ENCODE results near the gene PRKN.

The PRKN gene

DNA sequence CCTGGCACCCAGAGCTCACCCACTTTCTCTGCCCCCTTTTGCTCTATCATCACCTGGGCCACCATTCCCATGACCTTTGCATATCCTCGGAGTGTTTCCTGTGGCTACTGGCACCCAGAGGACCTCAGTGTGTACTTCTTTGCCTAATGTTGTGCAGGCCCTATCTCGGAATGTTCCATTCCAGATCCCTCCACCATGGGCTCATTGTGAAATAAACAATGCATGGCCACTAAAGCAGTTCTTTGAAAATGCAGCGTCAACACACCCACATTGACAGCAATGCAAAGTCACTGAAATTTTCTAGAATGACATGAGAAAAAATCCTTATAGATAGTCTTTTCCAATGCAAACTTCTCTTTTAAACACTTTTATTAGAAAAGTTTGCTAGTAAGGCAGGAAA is 1380.8 kb downstream of the PRKN start:
- H3K79me2 ChIP-seq (ENCODE audit: low read length): no peaks in the 10 kb centered on the region
- no peak for DNase-seq
- TF ChIP-seq EZH2phosphoT487 (IDR thresholded peaks at IDR 0.05; ENCODE audit: low read length): no peak
- TF ChIP-seq, protein P1, sequence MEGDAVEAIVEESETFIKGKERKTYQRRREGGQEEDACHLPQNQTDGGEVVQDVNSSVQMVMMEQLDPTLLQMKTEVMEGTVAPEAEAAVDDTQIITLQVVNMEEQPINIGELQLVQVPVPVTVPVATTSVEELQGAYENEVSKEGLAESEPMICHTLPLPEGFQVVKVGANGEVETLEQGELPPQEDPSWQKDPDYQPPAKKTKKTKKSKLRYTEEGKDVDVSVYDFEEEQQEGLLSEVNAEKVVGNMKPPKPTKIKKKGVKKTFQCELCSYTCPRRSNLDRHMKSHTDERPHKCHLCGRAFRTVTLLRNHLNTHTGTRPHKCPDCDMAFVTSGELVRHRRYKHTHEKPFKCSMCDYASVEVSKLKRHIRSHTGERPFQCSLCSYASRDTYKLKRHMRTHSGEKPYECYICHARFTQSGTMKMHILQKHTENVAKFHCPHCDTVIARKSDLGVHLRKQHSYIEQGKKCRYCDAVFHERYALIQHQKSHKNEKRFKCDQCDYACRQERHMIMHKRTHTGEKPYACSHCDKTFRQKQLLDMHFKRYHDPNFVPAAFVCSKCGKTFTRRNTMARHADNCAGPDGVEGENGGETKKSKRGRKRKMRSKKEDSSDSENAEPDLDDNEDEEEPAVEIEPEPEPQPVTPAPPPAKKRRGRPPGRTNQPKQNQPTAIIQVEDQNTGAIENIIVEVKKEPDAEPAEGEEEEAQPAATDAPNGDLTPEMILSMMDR (IDR thresholded peaks at IDR 0.05; ENCODE audit: low read length): no peak
- TF ChIP-seq EZH2 (optimal IDR thresholded peaks at IDR 0.05; ENCODE audit: low read depth, low read length): no peak
- H4K20me1 ChIP-seq (ENCODE audit: insufficient read depth, low read length): no peaks in the 10 kb centered on the region
- no peaks in the 10 kb centered on the region for H3K9me3 ChIP-seq (replicated peaks; ENCODE audit: insufficient read depth, low read length)
- no peak overlapping the region for H3K27ac ChIP-seq (ENCODE audit: low read length)
- no peaks in the 10 kb centered on the region for H3F3A ChIP-seq (ENCODE audit: insufficient read depth, low read length)
- no peak overlapping the region for H3K9ac ChIP-seq (ENCODE audit: low read length)
- H3K4me2 ChIP-seq (ENCODE audit: low read depth, low read length): no peak overlapping the region
- H3K27me3 ChIP-seq (replicated peaks; ENCODE audit: insufficient read depth, low read length): no peaks in the 10 kb centered on the region
- H3K36me3 ChIP-seq (replicated peaks; ENCODE audit: insufficient read depth, low read length): no peaks in the 10 kb centered on the region
- H3K4me1 ChIP-seq (ENCODE audit: low read length): no peaks in the 10 kb centered on the region
- no peaks in the 10 kb centered on the region for H3K9me2 ChIP-seq (replicated peaks; ENCODE audit: insufficient read depth, low read length)
- H3K4me3 ChIP-seq (ENCODE audit: low read length): no peak overlapping the region
- H2AFZ ChIP-seq (ENCODE audit: low read length): no peak overlapping the region

DNA sequence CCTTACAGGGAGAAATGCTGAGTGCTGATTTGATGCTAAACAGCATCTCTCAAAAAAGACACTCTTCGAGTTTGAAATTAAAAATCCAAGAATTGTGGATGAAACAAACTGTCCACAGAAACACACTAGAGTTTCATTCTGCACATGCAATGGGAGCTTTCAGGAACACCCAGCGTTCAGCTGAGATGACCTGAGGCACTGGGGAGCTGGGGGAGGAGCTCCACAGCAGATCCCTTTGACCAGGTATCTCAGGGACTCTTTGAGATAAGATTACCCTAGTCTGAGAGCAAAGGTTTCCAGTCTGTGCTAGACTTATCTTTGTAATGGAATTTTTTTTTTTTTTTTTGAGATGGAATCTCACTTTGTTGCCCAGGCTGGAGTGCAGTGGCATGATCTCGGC is 1382.9 kb downstream of the PRKN start:
- no peaks in the 10 kb centered on the region for H3F3A ChIP-seq (ENCODE audit: insufficient read depth, low read length)
- TF ChIP-seq, protein P1 (IDR thresholded peaks at IDR 0.05; ENCODE audit: low read length): no peak
- TF ChIP-seq EZH2 (optimal IDR thresholded peaks at IDR 0.05; ENCODE audit: low read depth, low read length) (no peak), EZH2phosphoT487 (IDR thresholded peaks at IDR 0.05; ENCODE audit: low read length) (no peak)
- H4K20me1 ChIP-seq (ENCODE audit: insufficient read depth, low read length): no peaks in the 10 kb centered on the region
- H3K27me3 ChIP-seq (replicated peaks; ENCODE audit: insufficient read depth, low read length): no peaks in the 10 kb centered on the region
- H3K27ac ChIP-seq (ENCODE audit: low read length): no peak overlapping the region
- H3K9me2 ChIP-seq (replicated peaks; ENCODE audit: insufficient read depth, low read length): no peaks in the 10 kb centered on the region
- H2AFZ ChIP-seq (ENCODE audit: low read length): no peak overlapping the region
- no peak for DNase-seq
- no peak overlapping the region for H3K4me2 ChIP-seq (ENCODE audit: low read depth, low read length)
- no peak overlapping the region for H3K9ac ChIP-seq (ENCODE audit: low read length)
- no peaks in the 10 kb centered on the region for H3K9me3 ChIP-seq (replicated peaks; ENCODE audit: insufficient read depth, low read length)
- H3K79me2 ChIP-seq (ENCODE audit: low read length): no peaks in the 10 kb centered on the region
- H3K4me3 ChIP-seq (ENCODE audit: low read length): no peak overlapping the region
- no peaks in the 10 kb centered on the region for H3K36me3 ChIP-seq (replicated peaks; ENCODE audit: insufficient read depth, low read length)
- H3K4me1 ChIP-seq (ENCODE audit: low read length): no peaks in the 10 kb centered on the region

DNA sequence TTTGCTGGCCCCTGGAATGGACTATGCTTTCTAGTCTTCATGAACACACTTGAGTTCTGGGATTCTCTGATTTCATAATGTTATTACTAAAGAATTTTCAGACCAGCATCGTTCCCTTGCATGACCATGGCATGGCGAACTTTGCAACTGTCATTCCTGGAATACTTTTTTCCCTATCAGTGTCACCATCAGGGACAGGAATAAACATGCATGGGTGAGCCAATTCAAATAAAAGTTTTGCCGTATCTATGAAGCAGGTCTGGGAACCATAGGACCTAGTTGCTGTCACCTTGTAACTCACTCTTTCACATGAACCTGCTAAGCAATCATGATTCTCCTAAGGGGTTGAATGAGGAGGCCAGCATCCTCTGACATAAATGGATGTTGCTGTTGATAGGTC is 1385.5 kb downstream of the PRKN start:
- Histone ChIP-seq H3K4me3 (ENCODE audit: low read length) (no peak overlapping the region), H3K27me3 (replicated peaks; ENCODE audit: insufficient read depth, low read length) (no peaks in the 10 kb centered on the region), H3K4me2 (ENCODE audit: low read depth, low read length) (no peak overlapping the region), H3K9ac (ENCODE audit: low read length) (no peak overlapping the region), H3F3A (ENCODE audit: insufficient read depth, low read length) (no peaks in the 10 kb centered on the region), H4K20me1 (ENCODE audit: insufficient read depth, low read length) (no peaks in the 10 kb centered on the region), H2AFZ (ENCODE audit: low read length) (no peak overlapping the region), H3K4me1 (ENCODE audit: low read length) (no peaks in the 10 kb centered on the region), H3K79me2 (ENCODE audit: low read length) (no peaks in the 10 kb centered on the region), H3K27ac (ENCODE audit: low read length) (no peak overlapping the region), H3K36me3 (replicated peaks; ENCODE audit: insufficient read depth, low read length) (no peaks in the 10 kb centered on the region), H3K9me2 (replicated peaks; ENCODE audit: insufficient read depth, low read length) (no peaks in the 10 kb centered on the region), H3K9me3 (replicated peaks; ENCODE audit: insufficient read depth, low read length) (no peaks in the 10 kb centered on the region)
- DNase-seq: no peak
- TF ChIP-seq, protein P1 (IDR thresholded peaks at IDR 0.05; ENCODE audit: low read length): no peak
- TF ChIP-seq EZH2 (optimal IDR thresholded peaks at IDR 0.05; ENCODE audit: low read depth, low read length) (no peak), EZH2phosphoT487 (IDR thresholded peaks at IDR 0.05; ENCODE audit: low read length) (no peak)
